NCI-H2196 treated with DMSO at 0.1 percent for 48 hours (cell line): ENCODE data around the gene FOCAD.

Experiments used
- DNase-seq: peaks from one replicate; lab custom pipeline; 2025; ENCODE audit not compliant: unreplicated experiment; lab: John Stamatoyannopoulos, UW

FOCAD gene

DNA sequence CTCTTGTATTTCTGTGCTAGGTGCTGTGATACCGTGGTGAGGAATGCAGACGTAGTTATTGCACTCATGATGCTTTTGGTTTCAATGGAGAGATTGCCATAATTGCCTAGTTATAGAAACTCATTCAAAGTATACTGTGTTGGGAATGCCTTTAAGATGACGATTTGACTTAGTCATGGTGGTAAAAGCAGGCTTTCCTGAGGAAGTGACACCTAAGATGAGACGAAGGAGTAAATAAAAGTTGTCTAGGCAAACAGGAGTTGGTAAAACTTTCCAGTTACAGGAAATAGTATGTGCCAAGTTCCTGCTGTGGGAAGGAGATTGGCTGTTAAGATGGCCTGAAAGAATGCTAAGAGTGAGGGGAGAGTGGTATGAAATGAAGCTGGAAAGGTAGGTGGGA is 48.1 kb downstream of the FOCAD start:
- DNase-seq: no peak

GRCh38 chr9:20734275-20734674 is 50.2 kb downstream of the FOCAD start:
- DNase-seq: no peak

- DNase-seq: no peak
Observed at GRCh38 chr9:20740304-20740703, 56.2 kb downstream of the FOCAD start.

DNA sequence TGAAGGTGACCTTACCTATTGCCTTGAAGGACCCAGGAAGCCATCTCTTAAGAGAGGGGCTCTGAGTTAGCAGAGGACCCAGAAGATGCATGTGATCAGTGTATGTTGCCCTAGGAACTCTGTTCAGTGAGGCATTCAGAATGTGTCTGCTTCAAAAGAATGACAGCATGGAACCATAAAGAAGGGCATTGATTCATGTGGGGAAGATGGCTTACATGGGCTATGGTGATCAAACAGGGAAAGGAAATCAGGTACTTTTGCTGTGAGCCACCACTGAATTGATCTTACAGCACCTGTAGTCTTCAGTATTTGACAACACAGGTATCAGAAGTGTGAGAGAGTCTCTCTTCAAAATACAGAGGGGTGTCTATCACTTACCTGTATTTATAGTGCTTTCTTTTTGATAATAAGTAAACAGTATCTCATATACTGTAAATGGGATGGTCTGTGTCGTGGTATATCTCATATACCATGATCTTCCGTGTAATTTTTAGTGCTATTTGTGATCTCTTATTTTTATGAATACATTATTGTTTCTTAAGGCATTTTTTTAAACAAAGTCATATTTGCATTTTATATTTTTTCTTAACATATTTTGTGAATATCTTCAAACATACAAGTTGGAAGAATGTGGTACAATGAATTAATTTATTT is 57.0 kb downstream of the FOCAD start:
- DNase-seq: no peak

DNA sequence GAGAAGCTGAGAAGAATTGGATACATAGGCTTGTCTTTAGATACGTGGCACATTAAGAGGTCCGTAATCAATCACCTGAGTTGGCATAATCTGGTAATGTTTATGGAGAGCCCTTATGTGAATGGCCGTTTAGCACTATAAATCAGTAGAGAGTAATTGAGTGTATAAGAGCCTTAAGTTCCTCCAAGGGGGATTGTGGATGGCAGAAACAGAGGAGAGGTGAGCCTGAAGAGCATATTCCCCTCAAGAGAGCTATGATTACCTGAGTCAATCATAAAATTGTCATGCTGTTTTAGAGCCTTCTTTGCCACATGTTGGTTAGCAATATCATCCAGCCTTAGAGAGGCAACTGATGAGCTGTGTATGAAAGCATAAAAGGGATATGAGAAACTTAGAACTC is 58.8 kb downstream of the FOCAD start:
- no peak for DNase-seq

DNA sequence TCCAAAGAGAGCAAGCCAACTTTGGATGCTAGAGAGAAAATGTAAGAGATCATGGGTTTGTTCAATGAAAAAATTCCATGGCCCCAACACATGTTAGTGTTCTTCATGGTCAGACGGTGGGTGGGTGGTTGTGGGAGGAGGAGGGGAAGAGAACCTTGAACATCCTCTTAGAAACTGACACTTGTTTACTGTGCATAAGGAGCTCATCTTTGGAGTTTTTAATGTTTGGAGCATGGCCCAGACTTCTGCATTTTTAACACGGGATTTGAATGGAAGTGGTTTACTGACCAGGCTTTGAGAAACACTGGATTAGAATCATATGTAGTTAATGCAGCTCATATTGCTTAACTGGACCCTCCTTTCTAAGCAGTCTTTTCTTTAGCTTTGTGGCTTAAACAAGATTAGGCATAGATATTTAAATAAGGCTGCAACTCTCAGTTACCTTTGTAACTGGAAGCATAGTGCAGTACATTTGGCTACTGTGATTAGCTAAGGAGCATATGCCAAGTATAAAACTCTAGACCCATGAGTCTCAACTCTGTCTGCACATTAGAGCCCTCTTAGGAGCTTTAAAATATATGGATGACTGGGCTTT is 60.1 kb downstream of the FOCAD start:
- DNase-seq: no peak

GRCh38 chr9:20746967-20747366 is 62.9 kb downstream of the FOCAD start:
- no peak for DNase-seq

- DNase-seq: no peak
Observed at GRCh38 chr9:20749496-20750198, 65.6 kb downstream of the FOCAD start.

DNA sequence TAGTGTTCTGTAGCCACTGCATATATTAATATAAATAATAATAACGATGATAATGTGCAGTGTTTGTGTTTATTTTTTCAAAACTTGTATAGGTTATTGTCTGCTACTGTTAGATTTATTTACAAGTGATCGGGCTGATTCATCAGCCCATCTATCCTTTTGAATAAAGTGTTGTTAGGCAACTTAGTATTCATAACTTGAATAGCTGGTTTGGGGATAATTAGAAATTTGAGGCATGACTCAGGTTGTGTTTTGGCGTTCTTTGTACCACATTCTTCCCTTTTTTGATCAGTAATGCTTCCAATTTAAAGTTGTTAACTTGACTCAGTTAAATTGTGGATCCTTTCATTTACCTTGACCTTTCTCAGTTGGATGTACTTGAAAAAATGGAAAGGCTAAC is 69.7 kb downstream of the FOCAD start:
- DNase-seq: no peak

- no peak for DNase-seq
Observed at GRCh38 chr9:20754556-20754955, 70.5 kb downstream of the FOCAD start.

GRCh38 chr9:20760246-20760891 is 76.3 kb downstream of the FOCAD start:
- DNase-seq: no peak

GRCh38 chr9:20770947-20771346 is 86.9 kb downstream of the FOCAD start:
- no peak for DNase-seq

- DNase-seq: no peak
Observed at GRCh38 chr9:20771729-20772128, 87.7 kb downstream of the FOCAD start.

GRCh38 chr9:20775683-20776082 is 91.6 kb downstream of the FOCAD start:
- DNase-seq: no peak

- no peak for DNase-seq
Observed at GRCh38 chr9:20781092-20781491, 97.0 kb downstream of the FOCAD start.

DNA sequence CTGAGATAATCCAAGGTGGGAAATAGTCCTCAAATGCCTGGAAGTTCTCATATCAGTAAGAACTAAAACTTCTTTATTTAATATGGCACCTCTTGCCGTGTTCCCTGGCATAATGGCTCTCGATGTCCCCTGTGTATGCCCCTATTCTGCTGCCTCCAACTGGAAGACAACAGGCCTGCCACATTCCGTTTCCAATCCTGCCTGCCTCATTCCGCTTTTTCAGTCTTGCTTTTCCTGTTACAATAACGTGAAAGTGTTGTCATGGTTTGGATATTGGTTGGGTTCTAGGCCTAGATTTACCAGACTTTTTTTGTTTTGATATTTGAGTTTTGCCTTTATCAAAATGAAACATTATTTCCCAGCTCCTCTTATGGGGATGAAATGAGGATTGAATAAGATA is 98.2 kb downstream of the FOCAD start:
- DNase-seq: no peak

DNA sequence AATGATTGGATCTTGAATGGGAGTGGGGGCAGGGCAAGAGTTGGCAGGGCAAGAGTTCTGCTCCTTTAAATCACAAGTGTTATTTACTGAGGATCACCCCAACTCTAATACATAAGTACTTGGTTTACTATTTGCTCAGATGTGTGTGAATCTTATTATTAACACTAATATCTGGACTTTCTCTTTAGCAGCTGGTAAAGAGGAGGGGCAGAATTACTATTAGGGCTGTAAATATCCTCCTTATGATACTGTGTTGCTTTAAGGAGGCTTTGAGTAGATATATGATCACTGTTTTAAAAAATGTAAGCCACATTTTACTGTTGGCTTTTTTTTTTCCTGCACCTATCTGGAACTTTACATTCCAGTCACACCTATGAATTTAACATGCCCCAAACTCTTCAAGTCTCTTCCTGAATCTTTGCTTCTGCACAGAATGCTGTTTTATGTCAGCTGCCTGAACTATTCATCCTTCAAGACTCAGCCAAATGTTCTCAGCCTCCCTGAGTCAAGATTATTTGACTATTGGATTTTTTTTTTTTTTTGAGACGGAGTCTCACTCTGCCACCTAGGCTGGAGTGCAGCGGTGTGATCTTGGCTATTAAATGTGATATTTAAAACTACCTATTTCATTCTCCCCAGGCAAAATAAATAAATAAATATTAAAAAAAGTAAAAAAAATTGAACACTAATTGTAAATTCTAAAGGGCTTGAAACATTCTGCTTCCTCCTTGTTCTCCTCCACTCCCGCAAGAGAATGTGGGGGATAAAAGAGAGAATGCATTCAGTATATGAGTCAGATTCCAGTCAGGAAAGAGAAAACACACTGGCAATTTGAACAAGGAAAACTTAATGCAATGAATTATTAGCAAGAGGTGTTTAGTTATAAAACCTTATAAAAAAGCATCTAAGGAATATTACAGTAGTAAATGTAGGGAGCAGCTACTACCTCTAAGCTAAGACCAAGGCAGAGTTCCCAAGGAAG is 99.3 kb downstream of the FOCAD start:
- DNase-seq: no peak

- no peak for DNase-seq
Observed at GRCh38 chr9:20784196-20784595, 100.1 kb downstream of the FOCAD start.

DNA sequence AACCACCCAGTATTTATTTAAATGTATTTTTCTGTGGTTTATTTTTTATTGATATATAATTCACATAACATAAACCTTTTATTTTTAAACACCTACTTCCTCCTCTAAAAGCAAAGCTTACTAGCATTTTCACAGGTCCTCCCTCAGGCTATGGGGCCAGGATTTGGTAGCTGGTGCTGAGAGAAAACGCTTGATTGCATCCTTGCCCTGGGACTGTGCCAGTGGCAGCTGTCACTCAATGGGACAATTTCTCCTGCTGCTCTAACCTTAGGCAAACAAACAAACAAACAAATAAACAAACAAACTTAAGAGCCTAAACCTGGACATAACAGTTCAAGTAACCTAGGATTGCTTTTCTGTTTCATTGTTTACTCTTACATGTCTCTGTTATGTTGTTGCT is 102.7 kb downstream of the FOCAD start:
- no peak for DNase-seq

GRCh38 chr9:20788526-20789451 is 104.7 kb downstream of the FOCAD start:
- no peak for DNase-seq
